ENCODE results near the gene DRD4.
"Not testable (repeated sequence)": the region's sequence is repeated elsewhere in the genome, so short reads cannot be mapped to it uniquely, and the experiment has no call there.

Gene DRD4

GRCh38 chr11:647672-648158, 10.6 kb downstream of the DRD4 start:
- not testable (repeated sequence) for DNase-seq

GRCh38 chr11:650482-650881, 13.4 kb downstream of the DRD4 start:
- no peak for DNase-seq

DNA sequence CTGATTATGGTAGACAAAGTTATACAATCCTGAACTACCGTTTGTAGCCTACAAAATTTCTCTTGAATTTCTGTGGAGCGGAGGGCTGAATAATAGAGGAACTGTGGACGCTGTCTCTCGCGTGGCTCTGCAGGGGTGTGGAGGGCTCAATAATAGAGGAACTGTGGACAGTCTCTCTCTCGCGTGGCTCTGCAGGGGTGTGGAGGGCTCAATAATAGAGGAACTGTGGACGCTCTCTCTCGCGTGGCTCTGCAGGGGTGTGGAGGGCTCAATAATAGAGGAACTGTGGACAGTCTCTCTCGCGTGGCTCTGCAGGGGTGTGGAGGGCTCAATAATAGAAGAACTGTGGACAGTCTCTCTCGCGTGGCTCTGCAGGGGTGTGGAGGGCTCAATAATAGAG, 16.1 kb downstream of the DRD4 start:
- DNase-seq: peak; percentile 17 to 18

DNA sequence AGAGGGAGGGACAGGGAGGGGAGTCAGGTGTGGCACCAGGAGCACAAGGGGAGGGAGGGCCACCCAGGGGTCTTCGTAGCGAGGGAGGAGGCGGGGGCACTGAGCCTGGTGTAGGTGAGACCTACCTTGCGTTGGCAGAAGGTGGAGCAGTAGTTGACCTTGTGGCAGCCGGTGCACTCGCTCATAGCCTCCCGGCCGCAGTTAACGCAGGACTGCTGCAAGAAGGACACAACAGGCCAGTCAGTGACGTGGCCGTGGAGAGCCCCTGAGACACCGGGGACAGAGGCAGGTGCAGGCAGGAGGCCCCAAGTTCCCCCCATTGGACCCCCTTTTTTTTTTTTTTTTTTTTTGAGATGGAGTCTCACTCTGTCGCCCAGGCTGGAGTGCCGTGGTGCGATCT, 16.8 kb downstream of the DRD4 start:
- DNase-seq: no peak

- DNase-seq: not testable (repeated sequence)
Measured at GRCh38 chr11:654444-654843, 17.4 kb downstream of the DRD4 start.

DNA sequence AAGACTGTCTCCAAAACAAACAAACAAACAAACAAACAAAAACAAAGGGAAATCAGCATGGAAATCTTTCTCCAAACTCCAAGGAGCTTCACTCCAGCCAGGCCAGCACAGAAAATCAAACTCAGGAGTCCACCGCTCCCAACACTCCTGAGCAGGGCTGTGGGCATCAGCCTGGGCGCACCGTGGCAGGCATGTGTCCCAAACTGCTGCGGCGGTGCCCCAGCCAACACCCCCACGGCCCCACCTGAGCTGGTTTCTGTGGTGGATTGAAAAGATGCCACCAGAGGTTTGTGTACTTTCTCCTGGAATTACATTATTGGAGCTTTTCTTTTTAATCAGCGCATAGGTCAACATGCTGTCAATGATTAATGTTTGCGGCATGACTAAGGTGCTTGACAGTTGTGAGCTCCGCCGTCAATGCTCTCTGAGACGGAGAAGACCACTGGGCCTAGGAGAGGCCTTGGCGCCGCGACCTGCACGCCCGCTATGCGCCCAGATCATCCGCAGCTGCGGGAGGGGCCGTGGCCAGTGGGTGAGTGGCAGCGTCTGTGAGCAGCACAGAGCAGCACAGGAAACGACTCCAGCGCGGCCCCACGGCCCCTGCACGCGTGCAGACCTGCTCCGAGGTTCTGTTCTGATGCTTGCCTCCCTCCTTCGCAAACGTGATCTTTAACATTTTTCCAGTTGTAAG, 18.1 kb downstream of the DRD4 start:
- no peak for DNase-seq

- no peak for DNase-seq
Measured at GRCh38 chr11:656426-656825, 19.4 kb downstream of the DRD4 start.

- DNase-seq: no peak
Measured at GRCh38 chr11:656866-657265, 19.8 kb downstream of the DRD4 start.

DNA sequence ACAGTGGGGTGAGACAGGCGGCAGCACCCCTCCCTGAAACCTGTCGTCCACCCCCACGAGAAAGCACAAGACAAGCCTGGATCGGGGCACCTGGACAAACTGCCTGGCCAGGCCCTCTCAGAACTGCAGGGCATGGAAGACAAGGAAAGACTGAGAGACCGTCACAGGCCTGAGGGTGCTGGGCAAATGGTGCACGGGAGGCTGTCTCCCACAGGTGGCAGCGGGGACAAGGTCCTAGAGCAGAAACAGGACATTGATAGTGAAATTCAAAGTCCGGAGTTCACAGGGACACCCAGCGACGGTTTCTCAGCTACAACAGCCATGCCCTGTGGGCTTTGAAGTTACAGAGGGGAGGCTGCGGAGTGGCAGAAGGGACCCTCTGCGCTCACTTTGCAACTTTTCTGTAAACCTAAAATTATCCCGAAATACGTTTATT, 20.6 kb downstream of the DRD4 start:
- no peak for DNase-seq

DNA sequence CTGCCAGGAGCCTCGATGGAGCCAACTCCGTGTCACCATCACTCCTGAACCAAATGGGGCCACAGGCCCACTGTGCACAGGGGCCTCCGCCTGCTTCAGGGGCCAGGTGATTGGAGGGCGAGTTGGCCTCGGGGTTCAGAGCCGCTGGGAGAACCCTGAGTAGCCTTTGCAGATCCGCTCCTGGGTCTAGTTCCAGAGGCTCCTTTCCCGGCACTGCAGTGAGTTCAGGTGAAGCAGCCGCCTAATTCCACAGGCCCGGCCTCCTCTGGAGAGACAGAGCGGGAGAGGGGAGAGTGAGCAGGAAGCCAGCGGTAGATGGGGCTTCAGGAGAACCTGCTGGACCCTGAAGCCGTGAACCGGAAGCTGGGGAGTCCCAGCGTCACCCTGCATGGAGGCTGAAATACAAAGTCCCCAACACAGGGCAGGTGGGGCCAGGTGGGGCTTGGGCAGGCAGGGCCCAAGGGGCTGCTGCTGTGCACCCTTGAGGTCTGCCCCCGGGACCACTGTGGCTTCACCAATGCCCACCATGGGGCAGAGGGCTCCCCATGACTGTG, 22.5 kb downstream of the DRD4 start:
- no peak for DNase-seq

DNA sequence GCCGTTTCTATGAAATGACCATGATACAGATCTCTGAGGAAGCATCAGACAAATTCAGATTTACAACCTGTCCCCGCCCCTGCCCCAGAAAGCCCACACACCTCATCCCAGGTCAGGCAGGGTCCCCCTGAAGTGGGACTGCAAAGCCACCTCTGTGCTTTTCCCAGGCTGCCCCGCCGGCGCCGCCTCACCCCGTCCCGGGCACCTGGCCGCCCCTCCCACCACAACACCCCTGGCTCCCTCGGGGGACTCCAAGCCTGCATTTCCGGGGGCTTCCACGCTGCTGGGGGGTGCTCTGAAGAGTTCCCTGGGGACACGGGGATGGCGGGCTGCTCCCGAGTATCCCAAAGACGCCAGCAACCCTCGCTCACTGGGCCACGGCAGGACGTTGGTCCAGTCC, 23.2 kb downstream of the DRD4 start:
- no peak for DNase-seq

DNA sequence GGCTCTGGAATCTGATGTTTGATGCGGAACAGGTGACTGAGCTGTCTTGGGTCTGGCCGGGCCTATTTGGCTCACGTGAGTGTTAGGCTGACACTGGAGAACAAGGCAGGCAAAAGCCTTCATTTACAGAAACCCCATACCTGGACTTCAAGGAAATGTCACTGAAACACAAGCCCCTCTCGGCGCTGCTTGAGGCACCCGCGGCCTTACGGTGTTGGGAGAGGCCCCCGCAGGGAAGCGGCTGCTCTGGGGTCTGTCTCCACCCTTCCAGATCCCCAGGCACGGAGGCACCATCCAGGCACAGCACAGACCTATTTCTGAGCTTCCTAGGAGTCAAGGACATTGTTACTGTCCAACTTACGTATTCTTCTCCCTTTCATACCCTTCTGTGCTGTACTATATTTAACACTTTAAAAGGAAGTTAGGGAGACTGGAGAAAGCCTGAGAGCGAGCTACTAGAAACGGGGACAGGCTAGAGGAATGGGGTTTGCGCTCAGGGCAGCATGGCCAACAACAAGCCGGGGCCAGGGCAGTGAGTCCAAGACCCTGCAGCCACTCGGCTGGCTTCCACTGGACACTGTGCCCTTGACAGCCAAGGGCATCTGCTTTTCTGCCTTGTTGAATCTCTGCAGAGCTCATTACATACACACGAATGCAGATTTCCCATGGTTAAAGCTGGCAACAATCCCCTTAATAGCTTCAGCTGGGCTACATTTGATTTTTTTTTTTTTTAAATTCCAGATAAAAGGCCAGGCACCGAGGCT, 23.8 kb downstream of the DRD4 start:
- no peak for DNase-seq

DNA sequence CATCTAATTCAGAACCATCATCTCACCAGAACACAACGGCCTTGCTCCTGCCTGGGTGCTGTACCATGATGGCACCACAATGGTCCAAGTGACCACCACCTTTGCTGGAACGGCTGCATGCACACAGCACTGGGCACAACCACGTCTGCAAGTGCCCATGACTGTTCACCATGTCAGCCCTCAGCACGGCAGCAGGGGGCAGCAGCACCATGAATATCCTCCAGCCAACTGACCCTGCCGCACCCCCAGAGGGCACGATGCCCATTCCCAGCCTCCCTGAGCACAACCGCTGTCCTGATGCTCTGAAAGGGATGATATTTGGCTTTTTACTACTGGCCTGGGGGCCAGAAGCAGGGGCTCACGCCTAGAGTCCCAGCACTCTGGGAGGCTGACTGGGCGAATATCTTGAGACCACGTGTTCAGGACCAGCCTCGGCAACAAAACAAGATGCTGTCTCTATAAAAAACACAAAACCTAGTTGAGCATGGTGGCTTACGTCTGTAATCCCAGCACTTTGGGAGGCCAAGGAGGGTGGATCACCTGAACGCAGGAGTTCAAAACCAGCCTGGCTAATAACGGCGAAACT, 25.7 kb downstream of the DRD4 start:
- DNase-seq: peak; percentile 47 to 57

DNA sequence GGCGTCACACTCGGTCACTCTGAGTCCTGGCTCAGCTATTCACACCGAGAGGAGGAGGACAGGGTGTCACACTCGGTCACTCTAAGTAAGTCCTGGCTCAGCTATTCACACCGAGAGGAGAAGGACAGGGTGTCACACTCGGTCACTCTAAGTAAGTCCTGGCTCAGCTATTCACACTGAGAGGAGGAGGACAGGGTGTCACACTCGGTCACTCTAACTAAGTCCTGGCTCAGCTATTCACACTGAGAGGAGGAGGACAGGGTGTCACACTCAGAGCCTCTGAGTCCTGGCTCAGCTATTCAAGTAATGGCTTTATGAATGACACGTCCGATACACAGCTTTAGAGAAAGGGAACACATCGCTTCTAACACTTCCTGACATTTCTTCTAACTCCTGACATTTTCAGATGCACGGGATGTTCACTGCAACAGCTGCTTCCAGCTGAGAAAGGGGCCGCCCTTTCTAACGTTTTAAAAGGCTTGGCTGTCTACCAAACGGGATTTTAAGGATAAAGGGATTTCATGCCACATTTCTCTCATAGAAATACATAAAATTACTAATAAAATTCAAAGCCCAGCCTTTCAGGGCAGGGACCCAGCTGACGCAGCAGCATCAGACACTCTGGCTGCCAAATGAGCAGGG, 28.1 kb downstream of the DRD4 start:
- no peak for DNase-seq

DNA sequence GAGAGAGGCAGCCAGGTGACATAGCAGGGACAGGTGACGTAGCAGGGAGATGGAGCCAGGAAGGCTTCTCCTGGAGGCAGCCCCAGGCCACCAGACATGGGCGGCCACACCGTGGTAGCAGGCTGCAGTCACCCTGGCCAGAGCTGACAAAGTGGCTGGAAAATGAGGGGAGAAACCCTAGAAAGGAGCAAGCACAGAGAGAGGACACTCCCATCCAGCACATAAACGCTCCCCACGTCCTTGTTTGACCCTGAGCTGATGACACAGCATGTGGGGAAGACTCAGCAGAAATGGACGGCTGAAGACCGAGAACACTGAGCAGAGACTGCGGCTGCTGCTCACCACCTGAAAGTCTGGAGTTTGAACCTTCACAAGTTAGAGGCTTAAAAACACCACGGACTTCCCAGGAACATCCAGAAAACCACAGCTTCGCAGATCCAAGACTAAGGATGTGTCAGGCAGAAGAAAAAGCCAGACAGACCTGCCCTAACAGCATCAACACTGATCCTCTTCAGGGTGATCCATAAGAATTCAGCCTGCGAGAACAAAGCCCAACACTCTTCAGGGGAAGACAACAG, 28.7 kb downstream of the DRD4 start:
- DNase-seq: no peak

DNA sequence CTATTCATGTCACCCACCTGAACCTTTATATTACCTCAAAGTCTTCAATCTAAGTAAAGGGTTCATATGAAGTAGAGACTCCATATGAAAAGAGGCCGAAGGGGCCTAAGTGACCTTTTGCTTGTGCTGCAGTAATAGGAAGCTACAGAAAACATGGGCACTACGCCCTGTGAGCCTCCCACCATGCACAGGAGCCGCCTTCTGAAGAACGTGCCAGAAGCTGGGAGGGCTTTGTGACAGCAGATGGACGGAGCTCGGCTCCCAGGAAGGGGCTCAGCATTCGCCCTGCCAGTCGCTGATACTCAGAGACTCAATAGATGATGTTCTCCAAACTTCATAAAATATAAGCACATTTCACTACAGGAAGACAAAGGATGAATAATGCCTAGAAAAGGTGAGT, 36.8 kb downstream of the DRD4 start:
- DNase-seq: no peak

DNA sequence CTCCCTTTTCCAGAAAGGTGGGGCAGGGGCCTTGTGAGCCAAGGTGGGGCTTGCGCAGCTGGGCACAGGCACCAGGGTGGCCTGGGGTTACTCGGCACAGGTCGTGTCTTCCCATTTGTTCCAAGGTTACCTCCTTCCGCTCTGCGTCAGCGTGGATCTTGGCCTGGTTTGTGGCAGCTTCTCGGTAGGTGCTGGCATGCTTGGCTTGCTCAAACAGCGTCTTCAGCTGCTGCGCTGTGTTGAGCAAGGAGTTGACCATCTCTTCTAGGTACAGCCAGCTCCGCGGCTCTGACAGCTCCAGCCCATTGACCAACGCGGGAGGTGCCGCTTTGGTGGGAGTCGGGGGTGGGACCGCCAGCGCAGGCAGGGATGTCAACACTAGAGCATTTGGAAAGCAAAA, 37.3 kb downstream of the DRD4 start:
- no peak for DNase-seq

- DNase-seq: no peak
Measured at GRCh38 chr11:678297-678696, 41.2 kb downstream of the DRD4 start.

DNA sequence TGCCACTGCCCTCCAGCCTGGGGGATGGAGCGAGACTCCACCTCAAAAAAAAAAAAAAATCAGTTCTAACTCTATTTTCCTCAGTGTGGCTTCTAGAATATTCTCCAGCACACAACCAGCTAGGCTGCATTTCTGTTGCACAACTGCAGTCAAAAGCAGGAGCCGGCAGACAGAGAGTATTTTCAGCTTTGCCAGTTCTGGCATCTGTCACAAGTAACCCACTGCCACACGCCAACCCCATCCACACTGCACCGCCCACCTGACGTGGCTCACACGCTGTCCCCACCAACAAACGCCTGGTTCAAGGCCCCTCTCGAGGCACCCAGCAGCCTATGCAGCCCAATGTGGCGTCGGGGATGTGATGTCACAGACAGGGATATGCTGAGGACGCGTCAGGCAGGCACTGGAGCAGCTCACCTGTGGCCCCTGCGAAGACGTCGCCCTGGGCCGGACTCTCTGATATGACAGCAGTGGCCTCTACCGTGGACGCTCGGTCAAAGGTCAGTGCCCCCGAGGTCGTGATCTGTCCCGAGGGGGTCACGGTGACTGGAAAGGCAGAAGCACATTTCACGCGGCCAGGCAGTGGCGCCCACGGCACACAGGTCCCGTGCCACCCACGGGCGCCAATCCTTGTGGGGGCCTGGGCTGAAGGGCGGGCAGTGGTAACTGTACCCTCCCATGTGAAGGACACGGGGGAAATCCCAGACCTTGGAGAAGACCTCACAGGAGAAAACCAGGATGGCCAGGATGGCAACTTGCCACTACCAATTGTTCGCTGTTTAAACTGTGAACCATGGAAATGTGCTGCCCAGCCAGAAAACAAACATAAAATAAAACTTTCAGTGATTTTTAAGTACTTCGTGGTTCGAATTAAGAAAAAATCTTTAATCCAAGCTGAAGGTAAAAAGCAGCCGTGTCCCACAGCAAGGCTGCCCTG, 42.5 kb downstream of the DRD4 start:
- no peak for DNase-seq

- DNase-seq: no peak
Measured at GRCh38 chr11:680476-680875, 43.4 kb downstream of the DRD4 start.

DNA sequence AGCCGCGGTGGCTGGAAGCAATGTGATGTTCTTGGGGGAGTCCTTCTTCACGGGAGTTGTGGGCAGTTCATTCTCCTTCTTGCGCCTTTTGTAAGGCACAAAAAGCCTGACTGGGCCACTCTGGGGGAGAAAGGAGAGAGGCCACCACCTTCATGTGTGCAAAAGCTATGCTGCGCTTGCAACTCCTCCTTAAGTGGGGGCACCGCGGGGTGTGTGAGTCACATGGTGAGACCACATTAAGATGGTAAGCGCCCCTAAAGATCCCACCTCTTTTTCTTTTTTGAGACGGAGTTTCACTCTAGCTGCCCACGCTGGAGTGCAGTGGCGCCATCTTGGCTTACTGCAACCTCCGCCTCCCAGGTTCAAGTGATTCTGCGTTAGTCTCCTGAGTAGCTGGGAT, 43.9 kb downstream of the DRD4 start:
- DNase-seq: no peak
